Measurements from ENCODE around the gene CAMSAP1.

The CAMSAP1 gene

DNA sequence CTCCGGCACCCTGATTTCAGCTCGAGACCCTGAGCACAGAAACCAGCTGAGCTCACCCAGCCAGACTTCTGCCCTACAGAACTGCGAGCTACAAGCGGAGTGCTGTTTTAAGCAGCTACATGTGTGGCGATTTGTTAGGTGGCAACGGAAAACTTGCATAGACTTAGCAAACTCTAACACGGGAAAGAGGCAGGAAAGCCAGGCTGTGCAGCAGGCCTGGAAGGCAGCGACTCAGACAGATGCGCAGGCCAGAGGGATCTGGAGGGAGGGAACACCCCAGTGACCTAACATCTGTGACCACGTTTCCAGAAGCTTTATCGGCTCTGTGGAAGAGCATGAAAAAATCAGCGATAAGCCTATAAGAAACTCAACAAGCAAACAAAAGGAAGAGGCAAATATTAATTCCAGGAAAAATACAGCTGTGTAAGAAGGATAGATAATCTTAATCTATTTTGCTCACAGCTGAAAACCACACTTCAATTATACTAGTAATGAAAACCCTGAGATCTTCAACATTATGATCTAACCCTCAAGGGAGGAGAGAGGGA, 42.9 kb upstream of the CAMSAP1 start (continued):
- TF ChIP-seq, protein P1, sequence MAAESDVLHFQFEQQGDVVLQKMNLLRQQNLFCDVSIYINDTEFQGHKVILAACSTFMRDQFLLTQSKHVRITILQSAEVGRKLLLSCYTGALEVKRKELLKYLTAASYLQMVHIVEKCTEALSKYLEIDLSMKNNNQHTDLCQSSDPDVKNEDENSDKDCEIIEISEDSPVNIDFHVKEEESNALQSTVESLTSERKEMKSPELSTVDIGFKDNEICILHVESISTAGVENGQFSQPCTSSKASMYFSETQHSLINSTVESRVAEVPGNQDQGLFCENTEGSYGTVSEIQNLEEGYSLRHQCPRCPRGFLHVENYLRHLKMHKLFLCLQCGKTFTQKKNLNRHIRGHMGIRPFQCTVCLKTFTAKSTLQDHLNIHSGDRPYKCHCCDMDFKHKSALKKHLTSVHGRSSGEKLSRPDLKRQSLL (tag by site-specific recombination; IDR thresholded peaks at IDR 0.05), result no peak
- TF ChIP-seq KLF9 (tag by site-specific recombination; IDR thresholded peaks at IDR 0.05; ENCODE audit: low read depth) (no peak), SP3 (tag by site-specific recombination; IDR thresholded peaks at IDR 0.05) (no peak)

DNA sequence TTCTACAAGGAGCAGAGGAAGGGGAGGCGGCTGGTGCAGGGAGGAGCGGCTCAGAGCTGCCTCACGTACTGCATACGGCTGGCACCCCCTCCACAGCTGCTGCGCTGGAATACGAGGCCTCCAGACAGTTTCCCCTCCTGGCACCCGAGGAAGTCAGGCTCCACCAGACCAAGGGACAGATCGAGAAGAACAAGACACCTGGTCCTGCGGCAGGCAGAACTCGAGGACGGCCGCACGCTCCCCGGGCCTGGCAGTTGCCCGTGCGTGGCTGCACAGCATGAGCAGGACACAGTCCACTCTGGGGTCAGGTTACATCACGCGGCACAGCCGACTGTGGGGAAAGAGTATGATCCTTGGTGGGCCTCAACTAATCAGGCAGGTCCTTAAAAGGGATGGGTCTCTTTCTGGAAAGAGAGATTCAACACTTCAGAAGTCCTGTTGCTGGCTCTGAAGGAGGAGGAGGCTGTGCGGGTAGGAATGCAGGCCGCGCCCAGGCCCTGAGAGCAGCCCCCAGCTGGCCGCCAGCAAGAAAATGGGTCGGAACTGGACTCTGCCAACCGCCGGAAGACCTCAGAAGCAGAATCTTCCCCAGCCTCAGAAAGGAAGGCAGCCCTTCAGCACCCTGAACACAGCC, 42.3 kb upstream of the CAMSAP1 start:
- no peaks in the 10 kb centered on the region for H3K4me1 ChIP-seq (ENCODE audit: control insufficient read depth, insufficient read depth, low read length)
- TF ChIP-seq ZNF2 (tag by site-specific recombination; IDR thresholded peaks at IDR 0.05) (no peak), ZNF10 (tag by site-specific recombination; IDR thresholded peaks at IDR 0.05) (peak; percentile 94), ZNF600 (tag by site-specific recombination; IDR thresholded peaks at IDR 0.05) (peak; percentile 34; the same call in 1 of the 2 replicates)
- peaks cover 0 to 70% of the 10 kb centered on the region in 2 experiments; a peak in 2 of 3 replicates for H3K36me3 ChIP-seq (ENCODE audit: control insufficient read depth in 2 of 2, insufficient read depth in 1 of 2, low read length in 2 of 2)
- H3K27ac ChIP-seq (ENCODE audit: extremely low read depth, low read depth, low read length), result no peak overlapping the region
- no peak overlapping the region for H3K4me3 ChIP-seq (ENCODE audit: low read depth, low read length)
- H3K9me3 ChIP-seq (ENCODE audit: control insufficient read depth, insufficient read depth, low read depth, low read length), result no peaks in the 10 kb centered on the region
- CTCF ChIA-PET, result interaction anchor here (1.5 kb wide), 1 partner anchor 18 kb away, joined by 5 read pairs; no protein-coding TSS in a partner anchor
- POLR2A ChIA-PET, result interaction anchor here (0.6 kb wide), 1 partner anchor 10 kb away, joined by 3 read pairs; no protein-coding TSS in a partner anchor

- Histone ChIP-seq H3K27ac (ENCODE audit: extremely low read depth, low read depth, low read length) (no peak overlapping the region), H3K36me3 (ENCODE audit: control insufficient read depth in 2 of 2, insufficient read depth in 1 of 2, low read length in 2 of 2) (peaks cover 0 to 70% of the 10 kb centered on the region in 2 experiments; a peak in 2 of 3 replicates), H3K4me3 (ENCODE audit: low read depth, low read length) (no peak overlapping the region), H3K9me3 (ENCODE audit: control insufficient read depth, insufficient read depth, low read depth, low read length) (no peaks in the 10 kb centered on the region), H3K4me1 (ENCODE audit: control insufficient read depth, insufficient read depth, low read length) (no peaks in the 10 kb centered on the region)
- TF ChIP-seq, protein P2, sequence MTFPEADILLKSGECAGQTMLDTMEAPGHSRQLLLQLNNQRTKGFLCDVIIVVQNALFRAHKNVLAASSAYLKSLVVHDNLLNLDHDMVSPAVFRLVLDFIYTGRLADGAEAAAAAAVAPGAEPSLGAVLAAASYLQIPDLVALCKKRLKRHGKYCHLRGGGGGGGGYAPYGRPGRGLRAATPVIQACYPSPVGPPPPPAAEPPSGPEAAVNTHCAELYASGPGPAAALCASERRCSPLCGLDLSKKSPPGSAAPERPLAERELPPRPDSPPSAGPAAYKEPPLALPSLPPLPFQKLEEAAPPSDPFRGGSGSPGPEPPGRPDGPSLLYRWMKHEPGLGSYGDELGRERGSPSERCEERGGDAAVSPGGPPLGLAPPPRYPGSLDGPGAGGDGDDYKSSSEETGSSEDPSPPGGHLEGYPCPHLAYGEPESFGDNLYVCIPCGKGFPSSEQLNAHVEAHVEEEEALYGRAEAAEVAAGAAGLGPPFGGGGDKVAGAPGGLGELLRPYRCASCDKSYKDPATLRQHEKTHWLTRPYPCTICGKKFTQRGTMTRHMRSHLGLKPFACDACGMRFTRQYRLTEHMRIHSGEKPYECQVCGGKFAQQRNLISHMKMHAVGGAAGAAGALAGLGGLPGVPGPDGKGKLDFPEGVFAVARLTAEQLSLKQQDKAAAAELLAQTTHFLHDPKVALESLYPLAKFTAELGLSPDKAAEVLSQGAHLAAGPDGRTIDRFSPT (tag by site-specific recombination; IDR thresholded peaks at IDR 0.05), result no peak
- no peak for TF ChIP-seq ELK4 (IDR thresholded peaks at IDR 0.05; ENCODE audit: borderline replicate concordance, low read depth, low read length)
- no peak for TF ChIP-seq ZXDB (tag by site-specific recombination; IDR thresholded peaks at IDR 0.05)
- TF ChIP-seq, protein P3, sequence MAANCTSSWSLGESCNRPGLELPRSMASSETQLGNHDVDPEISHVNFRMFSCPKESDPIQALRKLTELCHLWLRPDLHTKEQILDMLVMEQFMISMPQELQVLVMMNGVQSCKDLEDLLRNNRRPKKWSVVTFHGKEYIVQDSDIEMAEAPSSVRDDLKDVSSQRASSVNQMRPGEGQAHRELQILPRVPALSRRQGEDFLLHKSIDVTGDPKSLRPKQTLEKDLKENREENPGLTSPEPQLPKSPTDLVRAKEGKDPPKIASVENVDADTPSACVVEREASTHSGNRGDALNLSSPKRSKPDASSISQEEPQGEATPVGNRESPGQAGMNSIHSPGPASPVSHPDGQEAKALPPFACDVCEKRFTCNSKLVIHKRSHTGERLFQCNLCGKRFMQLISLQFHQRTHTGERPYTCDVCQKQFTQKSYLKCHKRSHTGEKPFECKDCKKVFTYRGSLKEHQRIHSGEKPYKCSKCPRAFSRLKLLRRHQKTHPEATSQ (tag by site-specific recombination; IDR thresholded peaks at IDR 0.05), result no peak
- ChIA-PET POLR2A (no interaction called here), CTCF (no interaction called here)
These were observed 41.6 kb upstream of the CAMSAP1 start for GRCh38 chr9:135948968-135949367.

DNA sequence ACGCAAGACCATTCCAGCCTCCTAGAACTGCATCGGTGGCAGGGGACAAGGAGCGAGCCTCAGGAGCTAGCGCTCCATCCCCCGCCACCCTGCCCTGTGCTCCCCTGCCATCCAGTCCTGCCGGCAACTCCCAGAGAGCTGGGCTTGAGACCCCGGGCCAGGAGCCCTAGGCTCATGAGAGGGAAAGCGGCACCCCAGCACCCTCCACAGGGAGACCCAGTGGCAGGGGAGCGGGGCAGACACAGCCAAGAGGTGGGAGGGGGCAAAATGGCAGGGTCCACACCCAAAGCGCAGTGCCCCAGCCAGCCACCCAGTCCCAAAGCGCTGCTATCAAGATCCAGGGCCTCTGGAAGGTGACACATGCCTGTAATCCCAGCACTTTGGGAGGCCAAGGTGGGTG, 41.1 kb upstream of the CAMSAP1 start:
- TF ChIP-seq REST (tag by site-specific recombination; IDR thresholded peaks at IDR 0.05) (no peak), ZNF394 (tag by site-specific recombination; IDR thresholded peaks at IDR 0.05; ENCODE audit: borderline replicate concordance) (no peak), ZNF521 (tag by site-specific recombination; IDR thresholded peaks at IDR 0.05) (no peak), ZNF621 (tag by site-specific recombination; IDR thresholded peaks at IDR 0.05) (no peak), ZNF175 (tag by site-specific recombination; IDR thresholded peaks at IDR 0.05) (no peak), ZBTB48 (tag by site-specific recombination; IDR thresholded peaks at IDR 0.05) (no peak), KLF16 (tag by site-specific recombination; IDR thresholded peaks at IDR 0.05) (no peak), MYNN (tag by site-specific recombination; IDR thresholded peaks at IDR 0.05; ENCODE audit: borderline replicate concordance) (no peak), ZNF341 (tag by site-specific recombination; IDR thresholded peaks at IDR 0.05; ENCODE audit: low read depth) (no peak)
- ChIA-PET POLR2A (no interaction called here), CTCF (interaction anchor here (0.7 kb wide), 1 partner anchor 497 kb away, joined by 3 read pairs; no protein-coding TSS in a partner anchor)
- H3K27ac ChIP-seq (ENCODE audit: extremely low read depth, low read depth, low read length), result no peak overlapping the region
- no peaks in the 10 kb centered on the region for H3K9me3 ChIP-seq (ENCODE audit: control insufficient read depth, insufficient read depth, low read depth, low read length)
- no peaks in the 10 kb centered on the region for H3K4me1 ChIP-seq (ENCODE audit: control insufficient read depth, insufficient read depth, low read length)
- H3K4me3 ChIP-seq (ENCODE audit: low read depth, low read length), result no peak overlapping the region
- H3K36me3 ChIP-seq (ENCODE audit: control insufficient read depth in 2 of 2, insufficient read depth in 1 of 2, low read length in 2 of 2), result peaks cover 0 to 72% of the 10 kb centered on the region in 2 experiments; a peak in 2 of 3 replicates
